ENCODE results near the gene REXO5. TPM values are rescaled to one million over a fixed set of nuclear protein-coding genes. Genes with fewer than 3 reads are reported as not detected.
A peak's percentile ranks its signal among the peaks of the same experiment; 100 is the strongest.

REXO5 gene
- total and polyA plus RNA-seq, 2 of the 13 experiments (the other 11 are each of a cell fraction or from before 2014, with no cell fraction given): 5.9 to 13.1 TPM

- ChIA-PET CTCF (ENCODE audit: low intra/inter-chr PET ratio, low total read pairs) (no interaction called here), POLR2A (interaction anchor here (1.1 kb wide), 1 partner anchor 43 kb away, joined by 3 read pairs; the partner anchor contains the start of genes DCUN1D3 and LYRM1)
- no TSS peak for BruUV-seq (replicated peaks)
- in situ Hi-C loops (cut with HindIII; ENCODE audit: extremely low pct_ligation_motif_present, low pct_unique_long_range_greater_than_20kb) (no loop called here), intact Hi-C loops (cut with micrococcal nuclease; ENCODE audit: unreplicated experiment) (no loop called here)
- TF ChIP-seq FOXO4 (CRISPR knock-in tag; conservative IDR thresholded peaks at IDR 0.05) (0 out of 2 replicates have a peak, but pooled peaks have one; percentile 51), LCORL (IDR thresholded peaks at IDR 0.05) (no peak), LCORL (CRISPR knock-in tag; IDR thresholded peaks at IDR 0.05) (no peak)
- H3K27ac ChIP-seq (ENCODE audit: extremely low read length, insufficient read depth, low read length): no peak overlapping the region
- peaks cover 21 to 40% of the 10 kb centered on the region in 2 experiments for H3K36me3 ChIP-seq (replicated peaks in 1 of 2; ENCODE audit: control insufficient read depth in 1 of 2, insufficient read depth in 2 of 2, low read length in 2 of 2)
- no peak overlapping the region for H2AFZ ChIP-seq (ENCODE audit: low read length)
- H3K9ac ChIP-seq (ENCODE audit: insufficient read depth, low read depth, low read length): no peak overlapping the region
- H3K27me3 ChIP-seq (ENCODE audit: control insufficient read depth in 1 of 2, insufficient read depth in 2 of 2, low read length in 2 of 2): no peaks in the 10 kb centered on the region
- peaks cover 19% of the 10 kb centered on the region for H3K4me1 ChIP-seq (ENCODE audit: insufficient read depth, low read length)
- ATAC-seq (no peak), DNase-seq (ENCODE audit: low spot score) (no peak), FAIRE-seq (no peak)
- 100% methylated on average over 2 of the region's 2 CpGs for WGBS (ENCODE audit: low lambda C conversion rate)
- H3K79me2 ChIP-seq (ENCODE audit: insufficient read depth, low read length): no peaks in the 10 kb centered on the region
- no peak overlapping the region for H3K4me2 ChIP-seq (ENCODE audit: low read depth, low read length)
- H4K20me1 ChIP-seq (ENCODE audit: insufficient read depth, low read length): no peaks in the 10 kb centered on the region
- no peak overlapping the region for H3K4me3 ChIP-seq (replicated peaks in 1 of 3; ENCODE audit: insufficient read depth in 1 of 3, low read depth in 2 of 3, low read length in 3 of 3)
- H3K9me3 ChIP-seq (ENCODE audit: low read length): no peaks in the 10 kb centered on the region
Observed at GRCh38 chr16:20857281-20857680, 51.0 kb downstream of the REXO5 start.

GRCh38 chr16:20859229-20859628, 52.9 kb downstream of the REXO5 start:
- no peak overlapping the region for H3K27ac ChIP-seq (ENCODE audit: extremely low read length, insufficient read depth, low read length)
- FAIRE-seq (no peak), DNase-seq (ENCODE audit: low spot score) (no peak), ATAC-seq (no peak)
- H3K4me3 ChIP-seq (replicated peaks in 1 of 3; ENCODE audit: insufficient read depth in 1 of 3, low read depth in 2 of 3, low read length in 3 of 3): no peak overlapping the region
- H3K27me3 ChIP-seq (ENCODE audit: control insufficient read depth in 1 of 2, insufficient read depth in 2 of 2, low read length in 2 of 2): no peaks in the 10 kb centered on the region
- H4K20me1 ChIP-seq (ENCODE audit: insufficient read depth, low read length): no peaks in the 10 kb centered on the region
- peaks cover 27 to 46% of the 10 kb centered on the region in 2 experiments for H3K36me3 ChIP-seq (replicated peaks in 1 of 2; ENCODE audit: control insufficient read depth in 1 of 2, insufficient read depth in 2 of 2, low read length in 2 of 2)
- TF ChIP-seq LCORL (IDR thresholded peaks at IDR 0.05) (peak; percentile 47; the same call in 1 of the 2 replicates), LCORL (CRISPR knock-in tag; IDR thresholded peaks at IDR 0.05) (no peak), WIZ (CRISPR knock-in tag; IDR thresholded peaks at IDR 0.05) (no peak)
- intact Hi-C loops (cut with micrococcal nuclease; ENCODE audit: unreplicated experiment): no loop called here
- H3K4me1 ChIP-seq (ENCODE audit: insufficient read depth, low read length): peaks cover 17% of the 10 kb centered on the region
- BruUV-seq (replicated peaks): no TSS peak
- ChIA-PET POLR2A (no interaction called here), CTCF (ENCODE audit: low intra/inter-chr PET ratio, low total read pairs) (no interaction called here)
- no peak overlapping the region for H3K9ac ChIP-seq (ENCODE audit: insufficient read depth, low read depth, low read length)
- peaks cover 8% of the 10 kb centered on the region for H3K79me2 ChIP-seq (ENCODE audit: insufficient read depth, low read length)
- 96% methylated on average over 3 of the region's 3 CpGs for WGBS (ENCODE audit: low lambda C conversion rate)
- H2AFZ ChIP-seq (ENCODE audit: low read length): no peak overlapping the region
- in situ Hi-C loops (cut with HindIII; ENCODE audit: extremely low pct_ligation_motif_present, low pct_unique_long_range_greater_than_20kb): no loop called here
- H3K4me2 ChIP-seq (ENCODE audit: low read depth, low read length): no peak overlapping the region
- H3K9me3 ChIP-seq (ENCODE audit: low read length): no peaks in the 10 kb centered on the region

All from HepG2 (cell line).